ENCODE results near the gene MRPL17. TPM values are rescaled to one million over a fixed set of nuclear protein-coding genes. Genes with fewer than 3 reads are reported as not detected.

MRPL17 gene
- total and polyA plus RNA-seq, 9 of the 15 experiments (the other 6 are each of a cell fraction or from before 2014, with no cell fraction given), result 33.9 to 81.6 (median 43.9) TPM

GRCh38 chr11:6674219-6674597, 8.9 kb downstream of the MRPL17 start (continued):
- TF ChIP-seq NEUROD1 (IDR thresholded peaks at IDR 0.05; ENCODE audit: borderline replicate concordance, low read depth, low read length, partially characterized antibody) (no peak), ZNF175 (CRISPR knock-in tag; IDR thresholded peaks at IDR 0.05; ENCODE audit: low read depth) (no peak)

GRCh38 chr11:6673523-6674218, 9.5 kb downstream of the MRPL17 start:
- no TSS peak for BruUV-seq (replicated peaks)
- no peak for FAIRE-seq
- DNase-seq (ENCODE audit: extremely low read depth in 1 of 4, low spot score in 3 of 4), result no peak
- Histone ChIP-seq H3K4me1 (replicated peaks in 1 of 2; ENCODE audit: control insufficient read depth in 2 of 2, insufficient read depth in 2 of 2, low read length in 2 of 2) (peaks cover 0 to 19% of the 10 kb centered on the region in 2 experiments; a peak in 4 of 5 replicates), H2AFZ (ENCODE audit: low read depth, low read length) (no peak overlapping the region), H3K27me3 (ENCODE audit: control insufficient read depth in 2 of 2, insufficient read depth in 2 of 2, low read length in 2 of 2) (no peaks in the 10 kb centered on the region), H4K20me1 (replicated peaks; ENCODE audit: control insufficient read depth, insufficient read depth, low read length) (no peaks in the 10 kb centered on the region), H3K4me2 (ENCODE audit: insufficient read depth, low read length) (no peak overlapping the region), H3K27ac (ENCODE audit: extremely low read depth, low read depth, low read length) (no peak overlapping the region), H3K9ac (ENCODE audit: insufficient read depth in 1 of 2, low read depth in 2 of 2, low read length in 2 of 2) (no peak overlapping the region), H3K9me3 (replicated peaks; ENCODE audit: control insufficient read depth, insufficient read depth, low read depth, low read length) (no peaks in the 10 kb centered on the region), H3K4me3 (no peak overlapping the region), H3K79me2 (ENCODE audit: control insufficient read depth, insufficient read depth, low read length) (no peaks in the 10 kb centered on the region), H3K9me1 (ENCODE audit: control insufficient read depth, insufficient read depth, low read length) (no peaks in the 10 kb centered on the region), H3K36me3 (ENCODE audit: control insufficient read depth, insufficient read depth, low read length) (no peaks in the 10 kb centered on the region)
- POLR2A ChIA-PET, result interaction anchor here (0.8 to 3.2 kb wide), 2 partner anchors 9 to 15 kb away, joined by 3 to 11 read pairs; no protein-coding TSS in a partner anchor
- CTCF ChIA-PET (ENCODE audit: low intra/inter-chr PET ratio), result no interaction called here
- in situ Hi-C loops (cut with MboI) (loop anchor here (10.0 kb wide), 1 partner anchor 139 kb away; no protein-coding TSS in a partner anchor), intact Hi-C loops (cut with micrococcal nuclease) (no loop called here)
- TF ChIP-seq RBFOX2 (IDR thresholded peaks at IDR 0.05; ENCODE audit: low read depth, low read length), result no peak
- TF ChIP-seq EHMT2 (IDR thresholded peaks at IDR 0.05), result no peak
- no peak for TF ChIP-seq MITF (IDR thresholded peaks at IDR 0.05)
- TF ChIP-seq BHLHE40 (IDR thresholded peaks at IDR 0.05; ENCODE audit: low read length), result no peak
- TF ChIP-seq NEUROD1 (IDR thresholded peaks at IDR 0.05; ENCODE audit: borderline replicate concordance, low read depth, low read length, partially characterized antibody), result no peak
- TF ChIP-seq ZNF197 (CRISPR knock-in tag; IDR thresholded peaks at IDR 0.05; ENCODE audit: low read depth), result no peak
- no peak for TF ChIP-seq EZH2 (IDR thresholded peaks at IDR 0.05; ENCODE audit: borderline replicate concordance, low read depth, low read length)
- no peak for TF ChIP-seq HDAC3 (IDR thresholded peaks at IDR 0.05; ENCODE audit: borderline replicate concordance, partially characterized antibody)
- no peak for TF ChIP-seq SRSF9 (IDR thresholded peaks at IDR 0.05; ENCODE audit: borderline replicate concordance, low read depth, low read length)
- no peak for ATAC-seq

Data from K562 (cell line).